Stimulated activated CD8-positive, alpha-beta memory T cell treated with anti-CD3 and anti-CD28 coated beads, Interleukin-4, amount 100 ng/mL, for 4 hours (primary cell): ENCODE measurements around the gene PRKCZ.
"Not testable (repeated sequence)": the region's sequence is repeated elsewhere in the genome, so short reads cannot be mapped to it uniquely, and the experiment has no call there.

Experiments
- DNase-seq, 2 donors: peaks; one replicate each; pipeline ENCODE4 v3.0.0-alpha.2; 2020; ENCODE audit warnings: low read depth in 2 of 2, low spot score in 1 of 2

Gene PRKCZ

GRCh38 chr1:2084306-2084705 lies 34.1 kb downstream of the PRKCZ start:
- DNase-seq = no peak

GRCh38 chr1:2085080-2085479 lies 34.9 kb downstream of the PRKCZ start:
- DNase-seq = no peak

- DNase-seq = no peak
Observed at GRCh38 chr1:2086446-2087078, 36.4 kb downstream of the PRKCZ start.

GRCh38 chr1:2087766-2088165 lies 37.6 kb downstream of the PRKCZ start:
- no peak for DNase-seq

GRCh38 chr1:2088458-2088857 lies 38.2 kb downstream of the PRKCZ start:
- DNase-seq = no peak

GRCh38 chr1:2089051-2089450 lies 38.8 kb downstream of the PRKCZ start:
- no peak for DNase-seq

- no peak for DNase-seq
Observed at GRCh38 chr1:2090216-2090890, 40.1 kb downstream of the PRKCZ start.

GRCh38 chr1:2091611-2092604 lies 41.7 kb downstream of the PRKCZ start:
- DNase-seq = no peak

GRCh38 chr1:2093055-2093454 lies 42.8 kb downstream of the PRKCZ start:
- DNase-seq = no peak

- DNase-seq = no peak
Observed at GRCh38 chr1:2093636-2094035, 43.4 kb downstream of the PRKCZ start.

- not testable (repeated sequence) for DNase-seq
Observed at GRCh38 chr1:2094269-2095158, 44.3 kb downstream of the PRKCZ start.

GRCh38 chr1:2095394-2095793 lies 45.2 kb downstream of the PRKCZ start:
- DNase-seq = no peak

GRCh38 chr1:2095981-2096736 lies 45.9 kb downstream of the PRKCZ start:
- DNase-seq = no peak

GRCh38 chr1:2097386-2098300 lies 47.4 kb downstream of the PRKCZ start:
- DNase-seq = no peak

GRCh38 chr1:2098301-2098698 lies 48.1 kb downstream of the PRKCZ start:
- no peak for DNase-seq

GRCh38 chr1:2098839-2099785 lies 48.9 kb downstream of the PRKCZ start:
- no peak for DNase-seq

GRCh38 chr1:2099886-2100779 lies 49.9 kb downstream of the PRKCZ start:
- no peak for DNase-seq
